D341Med (cell line): ENCODE data around the gene BNC2.
"Not testable (repeated sequence)": the region's sequence is repeated elsewhere in the genome, so short reads cannot be mapped to it uniquely, and the experiment has no call there.

Source experiments
- DNase-seq: peaks from one replicate; pipeline ENCODE4 v3.0.0; 2012; ENCODE audit warnings: low spot score

The BNC2 gene

GRCh38 chr9:16870596-16871335, at the start of gene BNC2:
Gene BNC2, minus strand, starts transcription at chr9:16870670. Its CDS starts 22 bp downstream, at chr9:16870648.
- peak; percentile 65 for DNase-seq

GRCh38 chr9:16918920-16919319, 48.5 kb upstream of the BNC2 start:
- no peak for DNase-seq

GRCh38 chr9:16915126-16915831, 44.8 kb upstream of the BNC2 start:
- no peak for DNase-seq

- no peak for DNase-seq
Observed at GRCh38 chr9:16912197-16912596, 41.7 kb upstream of the BNC2 start.

GRCh38 chr9:16908206-16908605, 37.7 kb upstream of the BNC2 start:
- DNase-seq: not testable (repeated sequence)

GRCh38 chr9:16904655-16905054, 34.2 kb upstream of the BNC2 start:
- no peak for DNase-seq

GRCh38 chr9:16901590-16901989, 31.1 kb upstream of the BNC2 start:
- no peak for DNase-seq

GRCh38 chr9:16899606-16900005, 29.1 kb upstream of the BNC2 start:
- DNase-seq: no peak

GRCh38 chr9:16898464-16898863, 28.0 kb upstream of the BNC2 start:
- DNase-seq: no peak

- no peak for DNase-seq
Observed at GRCh38 chr9:16888594-16888993, 18.1 kb upstream of the BNC2 start.

GRCh38 chr9:16885931-16886330, 15.5 kb upstream of the BNC2 start:
- no peak for DNase-seq

- no peak for DNase-seq
Observed at GRCh38 chr9:16884952-16885513, 14.6 kb upstream of the BNC2 start.

GRCh38 chr9:16884373-16884772, 13.9 kb upstream of the BNC2 start:
- no peak for DNase-seq

- no peak for DNase-seq
Observed at GRCh38 chr9:16883586-16883985, 13.1 kb upstream of the BNC2 start.

- DNase-seq: not testable (repeated sequence)
Observed at GRCh38 chr9:16882440-16882839, 12.0 kb upstream of the BNC2 start.

GRCh38 chr9:16879416-16879815, 8.9 kb upstream of the BNC2 start:
- DNase-seq: no peak

- no peak for DNase-seq
Observed at GRCh38 chr9:16877256-16877655, 6.8 kb upstream of the BNC2 start.

GRCh38 chr9:16873126-16873802, 2.8 kb upstream of the BNC2 start:
- no peak for DNase-seq

- peak; percentile 54 for DNase-seq
Observed at GRCh38 chr9:16871336-16872151, 1.1 kb upstream of the BNC2 start.

GRCh38 chr9:16869882-16870595, 431 bp downstream of the BNC2 start:
- DNase-seq: peak; percentile 46
